ES-I3 (cell line): ENCODE measurements around the gene CWF19L1.

Source experiments
- H3K36me3 ChIP-seq: 2 replicates; pipeline ENCODE4 v1.6.1; 2013; ENCODE audit warnings: mild to moderate bottlenecking, low read length, control low read depth, moderate library complexity; ENCODE audit not compliant: insufficient read depth
- H3K4me1 ChIP-seq: 2 replicates; pipeline ENCODE4 v1.6.1; 2013; ENCODE audit warnings: mild to moderate bottlenecking, control low read depth, low read length; ENCODE audit not compliant: insufficient read depth
- H3K9ac ChIP-seq: 2 replicates; pipeline ENCODE4 v1.6.1; 2013; ENCODE audit warnings: low read depth, mild to moderate bottlenecking, low read length, moderate library complexity
- H3K9me3 ChIP-seq: 2 replicates; pipeline ENCODE4 v1.6.1; 2013; ENCODE audit warnings: mild to moderate bottlenecking, low read length, moderate library complexity; ENCODE audit not compliant: control insufficient read depth, insufficient read depth

Gene CWF19L1

GRCh38 chr10:100182908-100183307, 84.5 kb downstream of the CWF19L1 start:
- Histone ChIP-seq H3K9ac (no peak overlapping the region), H3K4me1 (peaks cover 5% of the 10 kb centered on the region; the same call in 1 of the 2 replicates), H3K9me3 (no peaks in the 10 kb centered on the region), H3K36me3 (peaks cover 7% of the 10 kb centered on the region)
